HG03565 (cell line): ENCODE measurements around the gene TNKS2.

Experiments
- ATAC-seq: cut with Tn5 transposase; IDR thresholded peaks from one replicate; pipeline ENCODE4 v1.9.1; 2021; ENCODE audit warnings: mild to moderate bottlenecking, moderate library complexity; ENCODE audit not compliant: unreplicated experiment

TNKS2 gene

GRCh38 chr10:91908337-91909116 is 110.3 kb downstream of the TNKS2 start:
- ATAC-seq = peak; percentile 87

- no peak for ATAC-seq
Measured at GRCh38 chr10:91909117-91909677, 111.0 kb downstream of the TNKS2 start, which contains the start of gene FGFBP3. FGFBP3 (minus strand) TSS chr10:91909486; CDS start chr10:91908969, 517 bp downstream.

GRCh38 chr10:91910467-91910866 is 112.2 kb downstream of the TNKS2 start:
- ATAC-seq = no peak
